Measurements from ENCODE around the gene ALDH18A1.
"Not testable (repeated sequence)": the region's sequence is repeated elsewhere in the genome, so short reads cannot be mapped to it uniquely, and the experiment has no call there.

The ALDH18A1 gene

GRCh38 chr10:95656291-95657164 lies at the start of gene ALDH18A1:
Gene ALDH18A1, minus strand, starts transcription at chr10:95656711. Its CDS starts 3,334 bp downstream, at chr10:95653377.
- in situ Hi-C loops (cut with MboI; ENCODE audit: low sequenced_read_pairs), result no loop called here

DNA sequence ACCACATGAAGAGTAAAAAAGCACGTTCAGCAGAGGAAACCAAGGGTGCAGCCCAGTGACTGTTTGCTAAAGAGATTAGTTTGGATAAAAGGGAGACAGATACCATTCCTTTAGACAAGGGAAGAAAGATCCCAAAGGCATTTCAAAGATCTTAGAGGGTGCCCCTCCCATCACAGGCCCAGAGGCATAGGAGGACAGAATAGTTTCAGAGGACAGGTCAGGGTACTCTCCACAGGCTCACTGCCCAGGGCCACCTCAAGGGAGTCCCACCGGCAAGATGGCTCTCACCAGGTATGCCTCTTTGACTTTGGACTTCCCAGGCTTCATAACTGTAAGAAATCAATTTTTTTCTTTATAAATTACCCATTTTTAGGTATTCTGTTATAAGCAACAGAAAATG lies 41.9 kb upstream of the ALDH18A1 start:
- in situ Hi-C loops (cut with MboI; ENCODE audit: low sequenced_read_pairs), result loop anchor here (10.0 kb wide), 1 partner anchor 146 kb away; no protein-coding TSS in a partner anchor

- in situ Hi-C loops (cut with MboI; ENCODE audit: low sequenced_read_pairs), result loop anchor here (10.0 kb wide), 1 partner anchor 147 kb away; no protein-coding TSS in a partner anchor
Observed at GRCh38 chr10:95697429-95697828, 40.9 kb upstream of the ALDH18A1 start.

GRCh38 chr10:95694665-95695064 lies 38.2 kb upstream of the ALDH18A1 start:
- in situ Hi-C loops (cut with MboI; ENCODE audit: low sequenced_read_pairs), result loop anchor here (10.0 kb wide), 1 partner anchor 150 kb away; no protein-coding TSS in a partner anchor

- in situ Hi-C loops (cut with MboI; ENCODE audit: low sequenced_read_pairs), result loop anchor here (10.0 kb wide), 1 partner anchor 151 kb away; no protein-coding TSS in a partner anchor
Observed at GRCh38 chr10:95693668-95694534, 37.4 kb upstream of the ALDH18A1 start, which contains the start of gene TCTN3. Gene TCTN3, minus strand, starts transcription at chr10:95693927. Its CDS starts 28 bp downstream, at chr10:95693899.

- in situ Hi-C loops (cut with MboI; ENCODE audit: low sequenced_read_pairs), result loop anchor here (10.0 kb wide), 1 partner anchor 152 kb away; no protein-coding TSS in a partner anchor
Observed at GRCh38 chr10:95693071-95693667, 36.7 kb upstream of the ALDH18A1 start.

DNA sequence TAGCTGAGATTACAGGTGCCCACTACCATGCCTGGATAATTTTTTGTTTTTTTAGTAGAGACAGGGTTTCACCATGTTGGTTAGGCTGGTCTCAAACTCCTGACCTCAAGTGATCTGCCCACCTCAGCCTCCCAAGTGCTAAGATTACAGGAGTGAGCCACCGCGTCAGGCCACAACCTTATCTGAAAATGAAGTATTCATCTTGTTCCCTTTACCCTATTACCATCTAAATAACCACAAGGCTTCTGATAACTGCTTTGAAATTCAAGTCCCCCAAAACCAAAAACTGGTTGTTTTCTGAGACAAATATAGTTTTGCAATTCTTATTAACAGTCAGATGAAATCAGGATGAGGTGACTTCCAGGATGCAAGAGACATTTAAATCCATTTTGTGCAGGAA lies 34.8 kb upstream of the ALDH18A1 start:
- in situ Hi-C loops (cut with MboI; ENCODE audit: low sequenced_read_pairs), result loop anchor here (10.0 kb wide), 1 partner anchor 154 kb away; no protein-coding TSS in a partner anchor

DNA sequence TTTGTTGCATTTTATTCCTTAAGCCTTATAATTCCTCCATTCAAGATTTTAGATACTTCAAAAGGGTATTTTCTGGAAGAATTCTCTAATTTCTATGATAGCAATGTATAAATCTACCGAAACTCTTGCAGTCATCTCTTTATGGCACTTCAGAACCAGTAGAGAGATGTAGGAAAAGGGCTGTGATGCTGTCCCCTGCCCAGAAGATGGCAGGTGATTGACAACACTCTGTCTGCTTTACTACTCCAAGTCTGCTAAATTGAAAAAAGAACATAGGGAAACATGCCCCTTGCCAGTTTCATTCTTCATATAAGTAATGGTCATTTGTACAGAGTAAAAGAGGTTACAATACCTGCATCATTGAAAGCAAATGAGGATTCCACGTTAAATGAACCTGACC lies 32.1 kb upstream of the ALDH18A1 start:
- in situ Hi-C loops (cut with MboI; ENCODE audit: low sequenced_read_pairs), result no loop called here

GRCh38 chr10:95683966-95684365 lies 27.5 kb upstream of the ALDH18A1 start:
- in situ Hi-C loops (cut with MboI; ENCODE audit: low sequenced_read_pairs), result no loop called here

DNA sequence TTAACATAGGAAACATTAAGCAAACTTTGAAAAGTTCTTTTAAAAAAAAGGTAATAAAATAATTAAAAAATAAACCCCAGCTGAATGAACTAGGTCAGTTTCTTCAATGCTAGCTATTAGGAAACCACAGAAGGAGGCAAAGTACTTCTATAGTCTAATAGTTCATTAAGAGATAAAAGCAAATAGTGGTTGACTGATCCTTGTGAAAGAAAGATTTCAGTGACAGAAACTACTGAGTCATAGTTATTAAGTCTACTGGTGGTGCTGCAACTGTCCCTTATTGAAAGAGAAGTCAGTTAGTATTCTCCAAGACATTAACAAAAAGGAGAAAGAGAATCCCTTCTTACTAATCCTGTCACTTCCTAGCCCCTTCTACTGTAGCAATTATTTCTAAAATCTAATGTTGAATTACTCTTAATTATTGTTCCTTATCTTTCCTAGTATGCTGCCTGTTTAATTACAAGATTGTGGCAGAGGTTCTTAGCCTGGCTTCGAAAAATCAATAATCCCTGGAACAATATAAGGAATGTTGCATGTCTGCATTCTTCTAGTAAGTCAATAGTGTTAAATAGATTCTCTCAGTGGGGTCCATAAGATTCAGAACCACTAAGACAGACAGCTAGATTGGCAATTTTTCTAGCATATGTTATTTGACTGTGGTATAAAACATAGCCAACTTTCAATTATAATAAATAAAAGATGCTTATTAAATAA lies 19.0 kb upstream of the ALDH18A1 start:
- in situ Hi-C loops (cut with MboI; ENCODE audit: low sequenced_read_pairs), result no loop called here

- in situ Hi-C loops (cut with MboI; ENCODE audit: low sequenced_read_pairs), result no loop called here
Observed at GRCh38 chr10:95674643-95675042, 18.1 kb upstream of the ALDH18A1 start.

DNA sequence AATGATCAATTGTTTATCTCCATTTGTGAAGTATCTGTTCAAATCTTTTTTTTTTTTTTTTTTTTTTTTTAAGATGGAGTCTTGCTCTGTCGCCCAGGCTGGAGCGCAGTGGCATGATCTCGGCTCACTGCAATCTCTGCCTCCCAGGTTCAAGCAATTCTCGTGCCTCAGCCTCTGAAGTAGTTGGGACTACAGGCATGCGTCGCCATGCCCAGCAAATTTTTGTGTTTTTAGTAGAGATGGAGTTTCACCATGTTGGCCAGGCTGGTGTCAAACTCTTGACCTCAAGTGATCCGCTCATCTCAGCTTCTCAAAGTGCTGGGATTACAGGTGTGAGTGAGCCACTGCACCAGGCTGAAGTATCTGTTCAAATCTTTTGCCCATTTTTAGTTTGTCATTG lies 16.1 kb upstream of the ALDH18A1 start:
- in situ Hi-C loops (cut with MboI; ENCODE audit: low sequenced_read_pairs), result not testable (repeated sequence)

DNA sequence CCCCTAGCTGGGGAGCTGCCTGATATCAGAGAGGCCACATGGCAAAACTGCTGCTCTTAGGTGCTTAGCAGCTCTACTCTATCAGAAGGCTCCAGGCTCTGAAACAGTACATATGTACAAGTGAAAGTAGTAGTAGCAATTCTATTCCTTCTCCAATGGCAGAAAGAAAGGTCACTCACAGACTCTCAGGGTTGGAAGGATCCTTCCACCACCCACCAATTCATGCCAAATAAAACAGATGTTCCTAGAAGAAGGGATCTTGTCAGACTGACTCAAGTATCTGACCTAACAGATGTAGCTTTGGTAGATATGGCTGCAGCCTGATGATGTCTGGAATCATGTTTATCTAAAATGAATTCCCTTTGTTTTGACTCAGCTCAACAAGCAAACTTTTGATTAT lies 8.0 kb upstream of the ALDH18A1 start:
- in situ Hi-C loops (cut with MboI; ENCODE audit: low sequenced_read_pairs), result no loop called here

GRCh38 chr10:95663496-95663895 lies 7.0 kb upstream of the ALDH18A1 start:
- in situ Hi-C loops (cut with MboI; ENCODE audit: low sequenced_read_pairs), result no loop called here

GRCh38 chr10:95661818-95662217 lies 5.3 kb upstream of the ALDH18A1 start:
- in situ Hi-C loops (cut with MboI; ENCODE audit: low sequenced_read_pairs), result no loop called here

GRCh38 chr10:95660283-95660682 lies 3.8 kb upstream of the ALDH18A1 start:
- in situ Hi-C loops (cut with MboI; ENCODE audit: low sequenced_read_pairs), result no loop called here

DNA sequence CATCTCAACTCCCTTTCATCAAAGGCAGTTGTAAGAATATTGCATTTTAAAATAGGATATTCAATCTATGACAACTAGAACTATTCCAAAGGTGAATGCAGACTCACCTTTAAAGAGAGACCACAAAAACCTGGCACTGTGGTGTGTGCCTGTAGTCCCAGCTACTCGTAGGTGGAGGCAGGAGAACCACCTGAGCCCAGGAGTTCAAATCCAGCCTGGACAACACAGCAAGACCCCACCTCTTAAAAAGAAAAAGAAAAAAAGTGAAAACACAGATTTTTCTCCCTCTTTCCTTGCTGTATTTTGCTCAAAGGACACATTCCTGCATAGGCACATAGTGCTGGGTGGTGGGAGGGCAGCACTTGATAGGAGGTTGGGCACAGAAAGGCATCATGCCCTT lies 739 bp upstream of the ALDH18A1 start:
- in situ Hi-C loops (cut with MboI; ENCODE audit: low sequenced_read_pairs), result no loop called here

- in situ Hi-C loops (cut with MboI; ENCODE audit: low sequenced_read_pairs), result no loop called here
Observed at GRCh38 chr10:95655571-95656290, 780 bp downstream of the ALDH18A1 start.

- in situ Hi-C loops (cut with MboI; ENCODE audit: low sequenced_read_pairs), result no loop called here
Observed at GRCh38 chr10:95653895-95654294, 2.6 kb downstream of the ALDH18A1 start.
